K562 (cell line): ENCODE measurements around the gene LY6G6C. TPM values are rescaled to one million over a fixed set of nuclear protein-coding genes. Genes with fewer than 3 reads are reported as not detected.

Experiments
- CBX3 ChIP-seq, 2 experiments: IDR thresholded peaks; 1 replicate in 1 of 2; 2 replicates in 1 of 2; pipeline ENCODE4 v1.6.1; 2012; ENCODE audit warnings: inconsistent platforms in 2 of 2, low read length in 2 of 2, borderline replicate concordance in 1 of 2, control low read depth in 1 of 2
- CTCFL ChIP-seq: IDR thresholded peaks from 2 replicates; pipeline ENCODE4 v1.6.1; 2011; ENCODE audit warnings: borderline replicate concordance, low read depth, mild to moderate bottlenecking, moderate library complexity, low read length; ENCODE audit not compliant: insufficient read depth, poor library complexity, severe bottlenecking
- CUX1 ChIP-seq: fragments of 200-800 bp; sonication (Bioruptor generic); IDR thresholded peaks from 2 replicates; pipeline ENCODE4 v1.6.1; 2016; ENCODE audit warnings: missing genetic modification characterization, missing compliant biosample characterization
- FOSL1 ChIP-seq: fragments of 200-800 bp; sonication (Bioruptor generic); conservative IDR thresholded peaks from 2 replicates; pipeline ENCODE4 v1.6.1; 2016; ENCODE audit warnings: missing genetic modification characterization, missing compliant biosample characterization
- LCOR ChIP-seq: sonication (generic); formaldehyde crosslinking; IDR thresholded peaks from 2 replicates; pipeline ENCODE4 v1.8.0; 2022; ENCODE audit warnings: mild to moderate bottlenecking, missing genetic modification reagents
- POLR3A ChIP-seq: IDR thresholded peaks from 2 replicates; pipeline ENCODE4 v1.6.1; 2011; ENCODE audit warnings: borderline replicate concordance, mild to moderate bottlenecking, moderate library complexity; ENCODE audit not compliant: insufficient read length, insufficient read depth; ENCODE audit errors: extremely low read depth
- ZNF12 ChIP-seq: sonication (generic); formaldehyde crosslinking; IDR thresholded peaks from 2 replicates; pipeline ENCODE4 v1.4.0; 2020; ENCODE audit warnings: mild to moderate bottlenecking, missing genetic modification reagents
- polyA plus RNA-seq, 8 experiments: library from polyadenylated mRNA; depleted of rRNA in 4 of 8; stranded (reverse) in 5 of 8; unstranded in 3 of 8; fragments of >200 nt; fragmentation: Nextera tagmentation in 2 of 8; fragmentation: Illumina TruSeq in 1 of 8; extraction: Ambion mirVana in 2 of 8; extraction: Trizol in 1 of 8; gene quantifications; 2 replicates each; pipeline versions ENCODE4 v1.2.1 to v1.2.3, GENCODE V29; 2011 to 2014; ENCODE audit warnings: inconsistent platforms in 1 of 8, missing spikeins in 1 of 8
- total RNA-seq, 7 experiments: library from RNA; depleted of rRNA in 6 of 7; stranded (reverse); fragments of >200 nt in 6 of 7; fragmentation: Illumina TruSeq in 2 of 7; extraction: Trizol in 2 of 7; gene quantifications; 2 replicates each; pipeline versions ENCODE4 v1.2.1 to v1.2.3, GENCODE V29; 2011 to 2021; ENCODE audit warnings: low replicate concordance in 1 of 7
- TF ChIP-seq, protein P1 (sequence below), 3 experiments: fragments of 200-800 bp in 1 of 3; fragments of 250-450 bp in 1 of 3; fragments of 450-650 bp in 1 of 3; sonication (Bioruptor Pico) in 1 of 3; sonication (Bioruptor generic) in 1 of 3; formaldehyde crosslinking in 1 of 3; IDR thresholded peaks; 2 replicates each; pipeline versions ENCODE4 v1.6.1 to v1.8.0; 2016 to 2022; ENCODE audit warnings: mild to moderate bottlenecking in 2 of 3, missing genetic modification characterization in 2 of 3, missing compliant biosample characterization in 1 of 3, moderate library complexity in 1 of 3
- TF ChIP-seq, protein P2 (sequence below): fragments of 450-650 bp; formaldehyde crosslinking; IDR thresholded peaks from 2 replicates; pipeline ENCODE4 v1.4.0; 2022; ENCODE audit warnings: missing genetic modification characterization
- TF ChIP-seq, protein P3 (sequence below): fragments of 450-650 bp; IDR thresholded peaks from 2 replicates; pipeline ENCODE4 v1.6.1; 2016; ENCODE audit warnings: missing biosample characterization, missing genetic modification characterization

LY6G6C gene
- total and polyA plus RNA-seq, 9 of the 15 experiments (the other 6 are each of a cell fraction or from before 2014, with no cell fraction given), result 0.06 to 0.20 TPM; not detected in 7

- TF ChIP-seq, protein P1, sequence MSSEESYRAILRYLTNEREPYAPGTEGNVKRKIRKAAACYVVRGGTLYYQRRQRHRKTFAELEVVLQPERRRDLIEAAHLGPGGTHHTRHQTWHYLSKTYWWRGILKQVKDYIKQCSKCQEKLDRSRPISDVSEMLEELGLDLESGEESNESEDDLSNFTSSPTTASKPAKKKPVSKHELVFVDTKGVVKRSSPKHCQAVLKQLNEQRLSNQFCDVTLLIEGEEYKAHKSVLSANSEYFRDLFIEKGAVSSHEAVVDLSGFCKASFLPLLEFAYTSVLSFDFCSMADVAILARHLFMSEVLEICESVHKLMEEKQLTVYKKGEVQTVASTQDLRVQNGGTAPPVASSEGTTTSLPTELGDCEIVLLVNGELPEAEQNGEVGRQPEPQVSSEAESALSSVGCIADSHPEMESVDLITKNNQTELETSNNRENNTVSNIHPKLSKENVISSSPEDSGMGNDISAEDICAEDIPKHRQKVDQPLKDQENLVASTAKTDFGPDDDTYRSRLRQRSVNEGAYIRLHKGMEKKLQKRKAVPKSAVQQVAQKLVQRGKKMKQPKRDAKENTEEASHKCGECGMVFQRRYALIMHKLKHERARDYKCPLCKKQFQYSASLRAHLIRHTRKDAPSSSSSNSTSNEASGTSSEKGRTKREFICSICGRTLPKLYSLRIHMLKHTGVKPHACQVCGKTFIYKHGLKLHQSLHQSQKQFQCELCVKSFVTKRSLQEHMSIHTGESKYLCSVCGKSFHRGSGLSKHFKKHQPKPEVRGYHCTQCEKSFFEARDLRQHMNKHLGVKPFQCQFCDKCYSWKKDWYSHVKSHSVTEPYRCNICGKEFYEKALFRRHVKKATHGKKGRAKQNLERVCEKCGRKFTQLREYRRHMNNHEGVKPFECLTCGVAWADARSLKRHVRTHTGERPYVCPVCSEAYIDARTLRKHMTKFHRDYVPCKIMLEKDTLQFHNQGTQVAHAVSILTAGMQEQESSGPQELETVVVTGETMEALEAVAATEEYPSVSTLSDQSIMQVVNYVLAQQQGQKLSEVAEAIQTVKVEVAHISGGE (CRISPR knock-in tag; IDR thresholded peaks at IDR 0.05), result peak in 1 of 3 experiments; percentile 79; a peak in 2 of 6 replicates
- TF ChIP-seq CUX1 (CRISPR knock-in tag) (peak; percentile 99), FOSL1 (peak; percentile 62; the same call in 1 of the 2 replicates), CTCFL (peak; percentile 84), POLR3A (no peak), CBX3 (IDR thresholded peaks at IDR 0.05; ENCODE audit: borderline replicate concordance in 1 of 2, low read length in 2 of 2) (peak in 1 of 2 experiments; percentile 63; a peak in 1 of 3 replicates), ZNF12 (no peak), LCOR (peak; percentile 41)
- TF ChIP-seq, protein P2, sequence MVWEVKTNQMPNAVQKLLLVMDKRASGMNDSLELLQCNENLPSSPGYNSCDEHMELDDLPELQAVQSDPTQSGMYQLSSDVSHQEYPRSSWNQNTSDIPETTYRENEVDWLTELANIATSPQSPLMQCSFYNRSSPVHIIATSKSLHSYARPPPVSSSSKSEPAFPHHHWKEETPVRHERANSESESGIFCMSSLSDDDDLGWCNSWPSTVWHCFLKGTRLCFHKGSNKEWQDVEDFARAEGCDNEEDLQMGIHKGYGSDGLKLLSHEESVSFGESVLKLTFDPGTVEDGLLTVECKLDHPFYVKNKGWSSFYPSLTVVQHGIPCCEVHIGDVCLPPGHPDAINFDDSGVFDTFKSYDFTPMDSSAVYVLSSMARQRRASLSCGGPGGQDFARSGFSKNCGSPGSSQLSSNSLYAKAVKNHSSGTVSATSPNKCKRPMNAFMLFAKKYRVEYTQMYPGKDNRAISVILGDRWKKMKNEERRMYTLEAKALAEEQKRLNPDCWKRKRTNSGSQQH (CRISPR knock-in tag), result no peak; the same call in 1 of the 2 replicates
- TF ChIP-seq, protein P3, sequence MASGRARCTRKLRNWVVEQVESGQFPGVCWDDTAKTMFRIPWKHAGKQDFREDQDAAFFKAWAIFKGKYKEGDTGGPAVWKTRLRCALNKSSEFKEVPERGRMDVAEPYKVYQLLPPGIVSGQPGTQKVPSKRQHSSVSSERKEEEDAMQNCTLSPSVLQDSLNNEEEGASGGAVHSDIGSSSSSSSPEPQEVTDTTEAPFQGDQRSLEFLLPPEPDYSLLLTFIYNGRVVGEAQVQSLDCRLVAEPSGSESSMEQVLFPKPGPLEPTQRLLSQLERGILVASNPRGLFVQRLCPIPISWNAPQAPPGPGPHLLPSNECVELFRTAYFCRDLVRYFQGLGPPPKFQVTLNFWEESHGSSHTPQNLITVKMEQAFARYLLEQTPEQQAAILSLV (tag), result peak; percentile 84
Observed at GRCh38 chr6:31702819-31703716, 18.5 kb downstream of the LY6G6C start, which contains the start of gene ABHD16A (continued).
